DOHH2 (cell line): ENCODE data around the gene RPS14.

Source experiments
- EZH2phosphoT487 ChIP-seq: fragments of 200-600 bp; sonication (generic); IDR thresholded peaks from 2 replicates; pipeline ENCODE4 v1.6.1; 2017; ENCODE audit warnings: borderline replicate concordance, mild to moderate bottlenecking, antibody characterized with exemption, low read length, moderate library complexity, mixed read lengths
- TF ChIP-seq, protein P1 (sequence below): fragments of 200-600 bp; sonication (generic); IDR thresholded peaks from one replicate; pipeline ENCODE4 v1.5.1; 2014; ENCODE audit warnings: antibody characterized with exemption, mild to moderate bottlenecking, low read depth, low read length; ENCODE audit not compliant: poor library complexity, severe bottlenecking

GRCh38 chr5:150419630-150420270 is 29.8 kb downstream of the RPS14 start:
- no peak for TF ChIP-seq EZH2phosphoT487
- TF ChIP-seq, protein P1, sequence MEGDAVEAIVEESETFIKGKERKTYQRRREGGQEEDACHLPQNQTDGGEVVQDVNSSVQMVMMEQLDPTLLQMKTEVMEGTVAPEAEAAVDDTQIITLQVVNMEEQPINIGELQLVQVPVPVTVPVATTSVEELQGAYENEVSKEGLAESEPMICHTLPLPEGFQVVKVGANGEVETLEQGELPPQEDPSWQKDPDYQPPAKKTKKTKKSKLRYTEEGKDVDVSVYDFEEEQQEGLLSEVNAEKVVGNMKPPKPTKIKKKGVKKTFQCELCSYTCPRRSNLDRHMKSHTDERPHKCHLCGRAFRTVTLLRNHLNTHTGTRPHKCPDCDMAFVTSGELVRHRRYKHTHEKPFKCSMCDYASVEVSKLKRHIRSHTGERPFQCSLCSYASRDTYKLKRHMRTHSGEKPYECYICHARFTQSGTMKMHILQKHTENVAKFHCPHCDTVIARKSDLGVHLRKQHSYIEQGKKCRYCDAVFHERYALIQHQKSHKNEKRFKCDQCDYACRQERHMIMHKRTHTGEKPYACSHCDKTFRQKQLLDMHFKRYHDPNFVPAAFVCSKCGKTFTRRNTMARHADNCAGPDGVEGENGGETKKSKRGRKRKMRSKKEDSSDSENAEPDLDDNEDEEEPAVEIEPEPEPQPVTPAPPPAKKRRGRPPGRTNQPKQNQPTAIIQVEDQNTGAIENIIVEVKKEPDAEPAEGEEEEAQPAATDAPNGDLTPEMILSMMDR: no peak
